Astrocyte (in vitro differentiated cells and primary cell): ENCODE results near the gene MAP2K3.
"Not testable (repeated sequence)": the region's sequence is repeated elsewhere in the genome, so short reads cannot be mapped to it uniquely, and the experiment has no call there.

ENCODE experiments used
- CTCF ChIP-seq: IDR thresholded peaks from 2 replicates; pipeline ENCODE4 v1.5.1; 2011; ENCODE audit warnings: low read depth, mild to moderate bottlenecking, inconsistent platforms, low read length, moderate library complexity; ENCODE audit not compliant: insufficient read depth
- EZH2 ChIP-seq: IDR thresholded peaks from 2 replicates; pipeline ENCODE4 v1.6.1; 2012; ENCODE audit warnings: mild to moderate bottlenecking, low read length, inconsistent platforms; ENCODE audit not compliant: insufficient read depth

GRCh38 chr17:21321061-21321460, 36.5 kb downstream of the MAP2K3 start:
- TF ChIP-seq EZH2, CTCF: not testable (repeated sequence)
